Forelimb muscle (tissue), 1 donor: ENCODE results near the gene LARP1B. TPM values are rescaled to one million over a fixed set of nuclear protein-coding genes. Genes with fewer than 3 reads are reported as not detected.
"Not testable (repeated sequence)": the region's sequence is repeated elsewhere in the genome, so short reads cannot be mapped to it uniquely, and the experiment has no call there.

ENCODE experiments used
- DNase-seq: peaks from one replicate; pipeline ENCODE4 v3.0.0-alpha.2; 2013; ENCODE audit warnings: low read depth
- polyA plus RNA-seq: library from polyadenylated mRNA; unstranded; fragments of 120-200 nt; gene quantifications from one replicate; pipeline ENCODE4 v1.2.1, GENCODE V29; 2013; ENCODE audit not compliant: insufficient read length

The LARP1B gene
- polyA plus RNA-seq, 1 donor: 23.3 TPM

DNA sequence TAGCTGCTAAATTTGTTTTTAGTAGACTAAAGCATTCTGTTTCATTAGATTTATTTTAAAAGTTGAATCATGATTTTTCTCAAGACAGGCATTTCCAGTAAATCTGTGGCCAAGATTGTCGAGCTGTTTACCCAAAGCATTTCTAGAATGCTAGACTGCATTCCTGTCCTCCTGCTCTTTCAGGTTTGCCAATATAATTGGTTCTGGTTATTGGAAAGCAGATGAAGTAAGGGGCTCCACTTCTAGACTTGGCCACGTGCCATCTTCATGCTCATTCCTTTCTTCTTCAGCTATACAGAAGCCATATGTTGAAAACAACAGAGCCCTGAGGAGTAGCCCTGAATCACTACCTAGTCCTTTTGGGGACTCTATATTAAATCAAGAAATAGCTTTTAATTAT lies 164.0 kb downstream of the LARP1B start:
- DNase-seq: no peak

- DNase-seq: no peak
Measured at GRCh38 chr4:128227991-128228571, 167.0 kb downstream of the LARP1B start.

DNA sequence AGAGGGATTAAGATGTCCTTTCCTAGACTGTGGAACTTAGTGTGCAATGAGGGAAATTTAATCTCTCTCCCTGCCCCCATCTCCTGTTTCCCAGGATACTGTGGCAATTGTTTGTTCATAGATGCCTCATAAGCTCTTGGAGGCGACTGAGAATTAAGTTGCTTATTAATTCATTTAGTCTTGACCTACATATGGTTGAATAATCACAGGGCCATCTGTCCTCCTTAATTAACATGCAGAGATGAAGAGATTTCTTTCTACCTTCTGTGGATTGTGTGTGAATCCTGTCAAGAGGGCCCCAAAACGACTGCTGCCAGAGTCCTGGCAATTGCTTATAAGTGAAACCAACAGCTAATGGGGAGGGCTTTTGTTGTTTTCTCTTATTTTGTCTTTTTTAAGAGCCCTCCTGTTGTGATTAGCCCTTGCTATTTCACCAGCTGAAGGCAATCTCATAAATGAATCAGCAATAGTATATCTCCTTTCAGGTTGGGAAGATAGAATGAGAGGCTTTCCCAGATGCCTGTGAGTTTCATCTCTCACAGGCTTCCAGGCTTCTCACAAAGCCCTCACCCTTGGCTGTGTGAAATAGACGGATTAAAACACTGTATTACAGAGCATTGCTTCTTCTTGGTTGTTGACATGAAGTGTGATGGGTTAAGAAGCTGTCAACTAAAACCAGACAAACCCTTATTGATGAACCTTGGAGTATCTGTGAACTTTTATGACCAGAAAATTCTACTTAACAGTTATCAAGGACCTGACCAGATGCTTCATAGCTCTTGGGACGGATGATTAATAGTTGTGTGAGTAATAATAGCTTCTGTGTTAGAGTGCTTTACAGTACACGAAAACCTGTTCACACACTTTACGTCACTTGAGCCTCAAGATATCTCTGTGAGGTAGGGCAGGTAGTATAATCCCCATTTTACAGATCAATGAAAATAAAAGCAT lies 168.0 kb downstream of the LARP1B start:
- DNase-seq: no peak

- no peak for DNase-seq
Measured at GRCh38 chr4:128232719-128233118, 171.6 kb downstream of the LARP1B start.

GRCh38 chr4:128234836-128235235 lies 173.7 kb downstream of the LARP1B start:
- no peak for DNase-seq

DNA sequence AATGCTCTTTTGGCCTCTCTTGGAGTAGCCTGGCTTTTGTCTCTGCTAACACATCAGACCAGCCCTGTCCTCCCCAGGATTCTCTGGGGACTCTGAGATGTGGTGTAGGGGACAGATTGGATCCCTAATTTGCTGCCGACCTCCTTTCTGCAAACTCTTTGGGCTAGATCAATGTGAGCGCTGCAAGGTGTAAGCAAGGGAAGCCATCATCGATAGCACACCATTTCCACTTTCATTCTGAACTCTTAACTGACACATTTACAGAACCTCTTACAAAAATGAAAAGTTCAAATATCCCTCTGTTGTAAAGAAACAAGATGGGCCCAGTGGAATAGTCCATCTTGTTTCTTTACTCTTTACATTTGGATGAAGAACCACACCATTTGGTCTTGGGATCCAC lies 179.9 kb downstream of the LARP1B start:
- DNase-seq: no peak

GRCh38 chr4:128241425-128241913 lies 180.4 kb downstream of the LARP1B start:
- DNase-seq: no peak

- no peak for DNase-seq
Measured at GRCh38 chr4:128241981-128242380, 180.9 kb downstream of the LARP1B start.

DNA sequence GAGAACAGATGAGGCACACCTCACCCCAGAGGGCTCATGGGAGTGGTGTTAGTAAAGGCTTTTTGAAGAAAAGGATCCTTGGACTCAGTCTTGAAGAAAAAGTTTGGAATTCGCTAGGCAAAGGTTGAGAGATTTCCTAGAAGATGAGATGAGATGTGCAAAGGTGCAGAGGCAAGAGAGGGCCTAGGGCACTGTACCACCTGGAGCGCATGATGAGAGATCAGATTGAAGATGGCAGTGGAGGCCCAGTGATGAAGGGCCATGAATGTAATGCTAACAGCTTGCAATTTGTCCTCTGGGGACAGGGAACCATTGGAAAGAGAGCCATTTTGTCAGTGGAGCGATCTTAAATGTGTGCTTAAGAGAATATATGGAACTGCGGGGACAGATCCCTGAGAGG lies 181.5 kb downstream of the LARP1B start:
- no peak for DNase-seq

GRCh38 chr4:128244379-128244778 lies 183.3 kb downstream of the LARP1B start:
- DNase-seq: no peak

- not testable (repeated sequence) for DNase-seq
Measured at GRCh38 chr4:128245391-128245790, 184.3 kb downstream of the LARP1B start.

DNA sequence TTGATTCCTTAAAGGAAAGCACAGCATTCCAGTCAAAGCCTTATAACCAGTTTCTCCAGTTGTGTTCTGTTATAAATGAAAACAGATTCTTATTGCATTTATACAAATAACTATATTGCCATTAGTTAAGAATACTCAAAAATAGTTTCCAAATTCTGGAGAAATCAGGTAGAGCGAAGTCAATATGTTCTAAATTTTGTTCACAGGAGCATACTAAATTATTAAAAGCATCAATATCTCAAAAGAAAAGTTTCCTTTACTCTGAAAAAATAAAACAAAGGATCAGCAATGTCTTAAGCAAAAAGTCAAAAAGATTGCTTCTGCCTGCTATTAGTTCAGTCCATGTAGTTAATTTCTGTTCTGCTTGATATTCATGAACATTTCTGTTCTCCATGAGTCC lies 186.8 kb downstream of the LARP1B start:
- no peak for DNase-seq

DNA sequence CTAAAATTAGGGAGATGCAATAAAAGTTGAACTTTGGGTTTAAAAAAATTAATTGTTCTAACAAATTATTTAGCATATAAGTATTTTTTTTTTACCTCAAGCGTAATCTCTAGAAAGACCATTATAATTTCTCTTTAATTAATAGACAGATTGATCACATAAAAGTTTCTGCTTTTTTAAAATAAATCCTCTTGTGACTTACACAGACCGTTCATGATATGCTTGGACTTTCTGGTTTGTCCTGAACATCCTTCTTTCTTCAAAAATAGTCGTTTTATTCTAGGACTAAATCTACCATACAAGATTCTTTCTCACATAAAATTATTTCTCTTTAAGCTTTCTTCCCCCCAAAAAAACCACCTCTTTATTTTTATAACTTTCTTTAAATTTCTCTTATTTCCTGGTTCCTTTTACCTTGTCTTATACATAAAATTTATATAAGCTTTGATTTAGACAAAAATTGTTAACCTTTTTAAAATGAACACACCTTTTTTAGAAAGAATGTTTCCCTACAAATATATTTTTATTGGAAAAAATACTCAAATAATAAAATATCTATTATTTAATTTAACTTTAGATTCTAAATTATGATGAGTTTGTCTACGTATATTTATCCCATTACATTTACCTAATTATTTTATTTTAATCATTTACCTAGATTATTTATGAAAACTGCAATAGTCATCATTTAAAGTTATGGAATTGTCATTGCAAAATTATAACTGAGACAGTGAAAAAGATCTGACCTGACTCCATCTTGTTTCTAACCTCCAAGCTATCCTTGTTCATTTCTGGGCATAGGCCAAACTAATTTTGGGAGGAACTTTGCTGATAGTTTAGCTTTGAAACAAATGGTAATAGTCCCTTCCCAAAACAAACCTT lies 188.9 kb downstream of the LARP1B start:
- DNase-seq: no peak

- DNase-seq: no peak
Measured at GRCh38 chr4:128255906-128256305, 194.8 kb downstream of the LARP1B start.

DNA sequence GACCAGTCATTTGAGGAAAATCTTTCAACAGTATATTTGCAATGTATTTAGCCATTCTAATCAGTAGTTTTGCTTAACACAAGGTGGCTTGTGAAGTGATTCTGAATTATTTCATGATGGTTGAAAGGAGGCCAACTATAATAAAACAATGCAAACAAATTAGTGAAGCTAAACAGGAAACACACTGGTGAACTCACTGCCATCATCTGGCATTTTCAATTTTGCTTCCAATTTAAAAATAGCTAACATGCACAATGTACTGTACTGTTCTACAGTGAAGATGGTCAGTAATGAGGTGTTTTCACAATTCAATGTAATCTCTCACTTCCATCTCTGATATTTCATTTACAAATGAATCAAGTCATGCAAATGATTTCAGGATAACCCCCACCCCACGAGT lies 195.4 kb downstream of the LARP1B start:
- no peak for DNase-seq

GRCh38 chr4:128258166-128258565 lies 197.1 kb downstream of the LARP1B start:
- DNase-seq: not testable (repeated sequence)

DNA sequence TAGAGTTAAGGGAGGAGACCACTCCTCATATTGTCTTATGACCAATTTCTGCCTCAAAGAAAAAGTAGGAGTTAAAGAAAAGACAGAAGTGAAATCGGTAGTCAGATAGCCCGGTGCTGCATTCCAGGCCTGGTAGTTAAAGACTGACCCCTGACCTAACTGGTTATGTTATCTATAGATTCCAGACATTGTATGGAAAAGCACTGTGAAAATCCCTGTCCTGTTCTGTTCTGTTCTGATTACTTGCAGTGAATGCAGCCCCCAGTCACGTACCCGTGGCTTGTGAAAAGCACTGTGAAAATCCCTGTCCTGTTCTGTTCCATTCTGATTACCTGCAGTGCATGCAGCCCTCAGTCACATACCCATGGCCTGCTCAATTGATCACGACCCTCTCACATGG lies 198.8 kb downstream of the LARP1B start:
- not testable (repeated sequence) for DNase-seq

Other genes with a start within 250 kb of the LARP1B start
- gene PLK4, start 180.4 kb upstream of the LARP1B start, polyA plus RNA-seq: 8.9 TPM
- gene MFSD8, start 96.1 kb upstream of the LARP1B start, polyA plus RNA-seq: 15.4 TPM
- 18.2 TPM for gene ABHD18, start 95.9 kb upstream of the LARP1B start, polyA plus RNA-seq
- 59.8 TPM for gene PGRMC2, start 226.5 kb downstream of the LARP1B start, polyA plus RNA-seq